Measurements from ENCODE around the gene COX6B1.

GRCh38 chr19:35612224-35612558, 35.9 kb upstream of the COX6B1 start:
- TF ChIP-seq CTCF (IDR thresholded peaks at IDR 0.05), result no peak
- no peak for TF ChIP-seq POLR2A (IDR thresholded peaks at IDR 0.05)

Measured in heart left ventricle (tissue), 13 donors.